Stimulated activated naive CD4-positive, alpha-beta T cell (primary cell): ENCODE data around the gene LUC7L2.
"Not testable (repeated sequence)": the region's sequence is repeated elsewhere in the genome, so short reads cannot be mapped to it uniquely, and the experiment has no call there.

Source experiments
- DNase-seq, 6 experiments: peaks; one replicate each; lab custom pipeline; 2025; lab: John Stamatoyannopoulos, UW

Gene LUC7L2

GRCh38 chr7:139359366-139360209 is at the start of gene LUC7L2:
Gene LUC7L2, plus strand, starts transcription at chr7:139359894. Its CDS starts 368 bp downstream, at chr7:139360262.
- peak; percentile 98 to 99 (median 99) for DNase-seq

DNA sequence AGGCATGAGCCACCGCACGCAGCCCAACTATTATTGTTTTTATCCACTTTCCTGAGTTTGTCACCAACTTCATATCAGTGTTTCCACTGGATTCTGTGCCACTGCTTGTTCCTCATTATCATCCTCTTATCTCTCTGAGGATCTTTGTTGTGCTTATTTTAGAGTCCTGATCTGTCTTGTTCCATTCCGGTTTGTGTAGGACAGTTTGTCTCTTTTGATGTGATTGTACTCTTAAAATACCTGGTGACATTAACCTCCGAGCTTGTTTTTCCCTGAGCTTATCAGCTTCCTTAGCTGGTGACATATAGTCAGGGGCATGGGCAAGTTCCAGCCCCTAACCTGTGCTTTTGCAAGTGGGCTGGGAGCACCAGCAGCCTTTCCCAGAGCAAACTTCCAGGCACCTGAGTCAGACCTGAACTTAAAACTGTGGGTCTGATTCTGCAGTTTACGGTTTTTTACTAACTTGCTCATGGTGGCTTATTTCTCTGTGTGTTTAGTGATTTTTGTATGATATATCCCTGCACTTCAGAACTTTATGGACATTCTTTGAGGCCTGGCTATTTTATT is 41.7 kb upstream of the LUC7L2 start:
- DNase-seq: no peak

GRCh38 chr7:139321071-139321745 is 38.5 kb upstream of the LUC7L2 start:
- no peak for DNase-seq

DNA sequence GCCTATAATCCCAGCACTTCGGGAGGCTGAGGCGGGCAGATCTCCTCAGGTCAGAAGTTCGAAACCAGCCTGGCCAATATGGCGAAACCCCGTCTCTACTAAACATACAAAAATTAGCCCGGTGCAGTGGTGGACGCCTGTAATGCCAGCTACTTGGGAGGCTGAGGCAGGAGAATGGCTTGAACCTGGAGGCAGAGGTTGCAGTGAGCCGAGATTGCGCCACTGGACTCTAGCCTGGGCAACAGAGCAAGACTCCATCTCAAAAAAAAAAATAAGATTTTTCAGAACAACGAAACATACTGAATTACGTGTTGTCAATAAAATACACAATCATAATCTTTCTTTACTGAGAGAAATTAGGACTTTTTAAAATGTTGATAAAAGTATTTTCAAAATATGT is 35.0 kb upstream of the LUC7L2 start:
- DNase-seq: not testable (repeated sequence)

DNA sequence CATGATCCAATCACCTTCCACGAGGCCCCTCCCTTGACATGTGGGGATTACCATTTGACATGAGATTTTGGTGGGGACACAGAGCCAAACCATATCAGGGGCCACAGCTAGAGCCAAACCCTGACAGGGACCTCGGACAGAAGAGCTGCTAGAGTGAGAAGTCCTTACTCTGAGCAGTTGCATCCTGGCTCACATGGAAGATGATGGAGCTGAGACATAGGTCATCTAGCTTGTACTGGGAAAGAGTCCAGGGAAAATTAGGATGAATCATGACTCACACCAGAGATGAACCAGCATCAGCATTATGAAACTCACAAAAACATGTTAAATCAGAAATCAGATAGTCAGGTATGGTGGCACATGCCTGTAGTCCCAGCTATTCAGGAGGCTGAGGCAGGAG is 31.3 kb upstream of the LUC7L2 start:
- DNase-seq: no peak

GRCh38 chr7:139329119-139329518 is 30.6 kb upstream of the LUC7L2 start:
- no peak for DNase-seq

- DNase-seq: no peak
Observed at GRCh38 chr7:139330333-139331030, 29.2 kb upstream of the LUC7L2 start.

DNA sequence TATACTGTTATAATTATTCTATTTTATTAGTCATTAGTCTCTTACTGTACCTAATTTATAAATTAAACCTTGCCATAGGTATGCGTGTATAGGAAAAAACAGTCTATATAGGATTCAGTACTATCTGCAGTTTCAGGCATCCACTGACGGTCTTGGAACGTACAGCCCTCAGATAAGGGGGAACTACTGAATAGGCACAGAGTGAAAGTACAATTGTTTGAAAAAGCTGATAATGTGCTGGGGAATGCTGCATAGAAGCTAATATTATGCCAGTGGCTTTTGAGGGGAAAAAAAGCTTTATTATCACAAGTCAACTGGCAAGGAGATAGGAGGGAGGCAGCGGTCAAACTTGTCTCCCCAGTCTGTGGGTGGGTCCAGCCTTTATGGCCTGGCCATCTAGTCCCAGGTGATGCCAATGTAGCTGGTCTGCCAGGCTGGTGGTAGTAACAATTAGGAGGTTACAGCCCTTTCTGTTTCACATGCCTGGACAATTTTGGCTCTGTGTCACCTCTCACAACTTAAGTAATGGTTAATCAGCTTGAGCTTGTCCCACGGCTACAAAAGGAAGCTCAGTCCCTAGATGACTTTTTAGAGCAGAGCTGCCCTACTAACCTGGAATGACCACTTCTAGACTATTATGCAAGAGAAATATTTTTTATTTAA is 26.9 kb upstream of the LUC7L2 start:
- DNase-seq: no peak

DNA sequence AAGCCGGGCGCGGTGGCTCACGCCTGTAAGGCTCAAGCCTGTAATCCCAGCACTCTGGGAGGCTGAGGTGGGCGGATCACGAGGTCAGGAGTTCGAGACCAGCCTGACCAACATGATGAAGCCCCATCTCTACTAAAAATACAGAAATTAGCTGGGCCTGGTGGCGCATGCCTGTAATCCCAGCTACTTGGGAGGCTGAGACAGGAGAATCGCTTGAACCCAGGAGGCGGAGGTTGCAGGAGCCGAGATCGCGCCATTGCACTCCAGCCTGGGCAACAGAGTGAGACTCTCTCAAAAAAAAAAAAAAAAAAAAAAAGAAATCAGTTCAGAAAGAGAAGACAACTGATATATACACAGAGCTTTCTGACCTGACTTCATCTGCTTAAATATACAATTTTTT is 26.3 kb upstream of the LUC7L2 start:
- not testable (repeated sequence) for DNase-seq

DNA sequence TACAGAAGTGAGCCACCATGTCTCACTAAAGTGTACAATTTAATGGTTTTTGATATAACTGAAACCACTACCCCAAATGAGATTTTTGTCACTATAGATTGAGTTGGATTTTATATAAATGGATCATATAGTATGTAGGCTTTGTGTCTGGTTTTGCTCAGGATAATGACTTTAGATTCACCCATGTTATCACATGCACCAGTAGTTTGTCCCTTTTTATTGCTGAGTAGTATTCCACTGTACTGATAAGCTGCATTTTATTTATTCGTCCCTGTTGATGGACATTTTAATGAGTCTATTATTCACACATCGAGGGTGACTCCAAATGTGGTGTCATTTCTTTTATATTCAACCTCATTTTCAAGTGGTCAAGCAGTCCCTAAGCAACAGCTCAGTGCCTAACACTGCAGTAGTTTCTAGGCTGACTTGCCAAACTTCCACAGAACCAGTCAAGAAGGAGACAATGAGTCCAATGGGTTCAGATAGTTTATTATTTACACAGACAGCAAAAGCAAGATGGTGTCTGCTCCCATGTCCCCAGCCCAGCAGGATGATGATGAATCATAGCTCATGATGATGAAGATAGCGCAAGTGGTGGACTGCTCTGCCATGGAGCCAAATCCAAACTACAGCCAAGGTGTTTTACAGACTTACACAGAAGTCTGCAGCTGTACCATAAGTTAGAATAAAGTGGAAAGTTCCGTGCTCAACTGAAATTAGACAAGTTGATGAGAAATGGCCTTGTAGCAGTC is 25.1 kb upstream of the LUC7L2 start:
- DNase-seq: no peak

DNA sequence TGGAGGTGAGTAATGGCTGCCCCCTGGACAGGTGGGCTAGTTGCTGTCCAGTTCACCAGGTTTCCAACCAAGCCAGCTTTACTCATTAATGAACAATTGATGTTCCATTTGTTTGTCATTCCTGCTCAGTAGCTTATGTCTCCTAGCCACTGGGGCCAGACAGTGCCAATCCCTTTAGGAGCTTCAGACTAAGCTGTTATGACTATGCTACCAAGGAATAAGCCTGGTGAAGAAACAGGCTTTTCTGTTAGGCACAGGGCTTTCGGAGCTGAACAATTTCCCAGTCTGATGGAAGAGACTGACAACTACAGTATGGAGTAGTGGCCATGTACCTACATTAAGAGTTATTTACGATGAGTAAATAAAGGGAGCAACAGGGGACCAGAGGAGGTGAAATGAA is 20.7 kb upstream of the LUC7L2 start:
- DNase-seq: no peak

GRCh38 chr7:139339698-139340036 is 20.0 kb upstream of the LUC7L2 start:
- no peak for DNase-seq

GRCh38 chr7:139340037-139340807 is 19.5 kb upstream of the LUC7L2 start:
- DNase-seq: peak; percentile 95 to 99 (median 98)

GRCh38 chr7:139340808-139341057 is 19.0 kb upstream of the LUC7L2 start:
- no peak for DNase-seq

DNA sequence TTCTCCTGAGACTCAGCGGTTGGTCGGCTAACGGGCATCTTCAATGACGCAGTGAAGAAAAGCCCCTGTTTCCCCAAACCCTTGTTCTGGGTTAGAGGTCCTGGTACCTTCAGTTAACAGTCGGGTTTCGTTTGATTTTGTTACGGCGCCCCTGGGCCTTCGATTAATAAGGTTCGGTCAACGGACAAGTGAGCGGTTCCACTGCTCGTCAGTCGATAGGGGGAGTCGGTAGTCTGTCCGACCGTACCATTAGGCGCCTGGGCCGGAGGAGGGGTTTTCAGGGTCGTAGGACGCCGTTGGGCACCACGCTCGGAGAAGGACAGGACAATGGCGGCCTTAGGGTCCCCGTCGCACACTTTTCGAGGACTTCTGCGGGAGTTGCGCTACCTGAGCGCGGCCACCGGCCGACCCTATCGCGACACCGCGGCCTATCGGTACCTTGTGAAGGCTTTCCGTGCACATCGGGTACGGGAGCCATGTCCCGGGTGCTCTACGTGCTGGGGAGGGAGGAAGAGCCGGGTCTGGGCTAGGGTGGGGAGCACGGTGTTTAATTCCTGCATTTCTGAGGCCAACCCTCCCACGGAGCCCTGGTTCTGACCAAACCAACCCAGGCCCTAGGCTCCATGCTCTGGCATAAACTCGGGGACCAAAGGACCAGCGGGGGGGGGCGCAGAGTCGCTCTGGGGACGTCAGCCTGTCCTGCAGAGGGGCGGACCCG is 18.5 kb upstream of the LUC7L2 start, which contains the start of gene FMC1:
Gene FMC1 (plus strand): TSS at position 280 of the 718 bp plus-strand sequence. CDS start 48 bp downstream, at position 328.
- peak; percentile 80 to 97 (median 83) for DNase-seq

DNA sequence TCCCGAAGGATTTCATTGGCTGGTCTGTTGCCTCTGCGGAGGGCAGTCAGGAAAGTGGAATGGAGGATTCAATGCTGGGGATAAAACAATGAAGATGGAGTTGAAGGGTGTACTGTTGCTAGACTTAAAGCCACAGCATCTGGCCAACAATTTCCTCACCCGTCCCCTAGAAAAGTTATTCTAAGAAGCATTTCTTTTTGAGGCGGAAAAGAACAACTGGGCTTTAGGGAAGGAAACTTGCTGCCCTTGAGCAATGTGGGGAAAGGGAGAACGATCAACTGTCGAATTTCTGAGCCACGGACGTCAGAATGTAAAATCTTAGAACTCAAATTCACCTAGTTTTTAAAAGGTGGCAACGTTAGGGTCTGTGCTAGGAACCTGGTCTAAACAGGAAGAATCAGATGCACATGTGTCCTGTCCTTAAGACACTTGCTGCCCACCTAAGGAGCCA is 17.9 kb upstream of the LUC7L2 start:
- no peak for DNase-seq

DNA sequence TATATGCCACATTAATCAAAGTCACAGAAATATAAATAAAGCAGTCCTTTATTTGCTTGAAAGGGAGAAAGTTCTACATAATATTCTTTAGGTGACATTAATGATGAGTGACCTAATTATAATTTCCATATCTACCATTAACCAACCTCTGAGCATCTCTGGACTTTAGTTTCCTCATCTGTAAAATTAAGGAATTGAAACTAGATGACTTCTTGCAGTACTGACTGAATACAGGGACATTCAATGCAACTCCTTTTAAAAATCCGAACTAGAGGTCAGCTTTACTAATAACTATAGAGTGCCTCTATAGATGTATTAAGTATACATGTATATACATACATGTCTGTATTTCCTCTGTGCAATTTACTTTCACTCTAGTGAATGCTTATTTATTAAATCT is 14.7 kb upstream of the LUC7L2 start:
- no peak for DNase-seq

DNA sequence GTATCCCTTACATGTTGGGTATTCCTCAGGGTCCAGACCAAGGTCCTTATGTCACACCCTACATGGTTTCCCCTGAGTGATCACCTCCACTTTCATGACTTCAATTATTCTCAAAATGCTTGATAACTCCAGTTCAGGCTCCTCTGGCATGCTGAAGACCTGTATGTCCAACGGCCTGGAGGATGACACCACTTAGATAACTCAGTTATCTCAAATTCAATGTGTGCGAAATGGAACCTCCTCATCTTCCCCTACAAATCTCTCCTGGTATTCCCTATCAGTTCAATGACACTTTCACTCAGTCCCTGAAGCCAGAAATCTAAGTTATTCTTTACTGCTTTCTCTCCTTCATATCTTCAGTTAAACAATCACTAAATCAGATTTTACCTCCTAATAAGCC is 8.7 kb upstream of the LUC7L2 start:
- no peak for DNase-seq

DNA sequence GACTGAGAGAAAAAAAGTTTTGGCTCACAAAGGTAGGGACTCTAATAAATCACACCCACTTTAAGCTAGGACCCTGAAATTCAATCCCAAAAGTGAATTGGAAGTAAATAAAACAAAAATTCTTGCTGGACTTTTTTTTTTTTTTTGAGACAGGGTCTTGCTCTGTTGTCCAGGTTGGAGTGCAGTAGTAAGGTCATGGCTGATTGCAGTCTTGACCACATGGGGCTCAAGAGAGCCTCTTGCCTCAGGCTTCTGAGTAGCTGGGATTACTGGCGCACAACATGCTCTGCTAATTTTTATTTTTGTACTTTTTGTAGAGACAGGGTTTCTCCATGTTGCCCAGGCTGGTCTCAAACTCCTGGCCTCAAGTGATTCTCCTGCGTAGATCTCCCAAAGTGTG is 5.0 kb upstream of the LUC7L2 start:
- DNase-seq: no peak

GRCh38 chr7:139355320-139355719 is 4.4 kb upstream of the LUC7L2 start:
- DNase-seq: no peak
